HG03095 (cell line): ENCODE results near the gene WDR48.
A peak's percentile ranks its signal among the peaks of the same experiment; 100 is the strongest.

Experiments
- ATAC-seq: cut with Tn5 transposase; IDR thresholded peaks from one replicate; pipeline ENCODE4 v1.9.1; 2021; ENCODE audit warnings: moderate library complexity; ENCODE audit not compliant: unreplicated experiment

WDR48 gene

GRCh38 chr3:39118931-39119660 is 67.3 kb downstream of the WDR48 start:
- ATAC-seq: no peak

GRCh38 chr3:39121621-39122020 is 69.8 kb downstream of the WDR48 start:
- ATAC-seq: no peak

GRCh38 chr3:39122813-39123212 is 71.0 kb downstream of the WDR48 start:
- peak; percentile 75 for ATAC-seq

GRCh38 chr3:39124876-39125840 is 73.3 kb downstream of the WDR48 start:
- ATAC-seq: no peak

- ATAC-seq: no peak
These were observed 74.2 kb downstream of the WDR48 start for GRCh38 chr3:39125841-39126500.

GRCh38 chr3:39126532-39127071 is 74.8 kb downstream of the WDR48 start:
- no peak for ATAC-seq

GRCh38 chr3:39127269-39127907 is 75.6 kb downstream of the WDR48 start:
- no peak for ATAC-seq

- ATAC-seq: no peak
These were observed 76.1 kb downstream of the WDR48 start for GRCh38 chr3:39127908-39128304.

GRCh38 chr3:39128951-39129350 is 77.1 kb downstream of the WDR48 start:
- ATAC-seq: no peak

GRCh38 chr3:39130026-39130425 is 78.2 kb downstream of the WDR48 start:
- no peak for ATAC-seq

GRCh38 chr3:39130693-39131265 is 79.0 kb downstream of the WDR48 start:
- no peak for ATAC-seq

GRCh38 chr3:39132096-39133092 is 80.6 kb downstream of the WDR48 start:
- ATAC-seq: no peak

- no peak for ATAC-seq
These were observed 81.3 kb downstream of the WDR48 start for GRCh38 chr3:39133093-39133490.

GRCh38 chr3:39133822-39134221 is 82.0 kb downstream of the WDR48 start:
- ATAC-seq: no peak

- ATAC-seq: no peak
These were observed 82.5 kb downstream of the WDR48 start for GRCh38 chr3:39134305-39134704.

- ATAC-seq: no peak
These were observed 83.5 kb downstream of the WDR48 start for GRCh38 chr3:39135170-39135805.

GRCh38 chr3:39136533-39137434 is 85.0 kb downstream of the WDR48 start:
- ATAC-seq: no peak
